Left forelimb (tissue), 1 donor: ENCODE data around the gene PTPRE.

Experiments
- DNase-seq: peaks from one replicate; pipeline ENCODE4 v3.0.0-alpha.2; 2018; ENCODE audit warnings: low spot score

PTPRE gene

DNA sequence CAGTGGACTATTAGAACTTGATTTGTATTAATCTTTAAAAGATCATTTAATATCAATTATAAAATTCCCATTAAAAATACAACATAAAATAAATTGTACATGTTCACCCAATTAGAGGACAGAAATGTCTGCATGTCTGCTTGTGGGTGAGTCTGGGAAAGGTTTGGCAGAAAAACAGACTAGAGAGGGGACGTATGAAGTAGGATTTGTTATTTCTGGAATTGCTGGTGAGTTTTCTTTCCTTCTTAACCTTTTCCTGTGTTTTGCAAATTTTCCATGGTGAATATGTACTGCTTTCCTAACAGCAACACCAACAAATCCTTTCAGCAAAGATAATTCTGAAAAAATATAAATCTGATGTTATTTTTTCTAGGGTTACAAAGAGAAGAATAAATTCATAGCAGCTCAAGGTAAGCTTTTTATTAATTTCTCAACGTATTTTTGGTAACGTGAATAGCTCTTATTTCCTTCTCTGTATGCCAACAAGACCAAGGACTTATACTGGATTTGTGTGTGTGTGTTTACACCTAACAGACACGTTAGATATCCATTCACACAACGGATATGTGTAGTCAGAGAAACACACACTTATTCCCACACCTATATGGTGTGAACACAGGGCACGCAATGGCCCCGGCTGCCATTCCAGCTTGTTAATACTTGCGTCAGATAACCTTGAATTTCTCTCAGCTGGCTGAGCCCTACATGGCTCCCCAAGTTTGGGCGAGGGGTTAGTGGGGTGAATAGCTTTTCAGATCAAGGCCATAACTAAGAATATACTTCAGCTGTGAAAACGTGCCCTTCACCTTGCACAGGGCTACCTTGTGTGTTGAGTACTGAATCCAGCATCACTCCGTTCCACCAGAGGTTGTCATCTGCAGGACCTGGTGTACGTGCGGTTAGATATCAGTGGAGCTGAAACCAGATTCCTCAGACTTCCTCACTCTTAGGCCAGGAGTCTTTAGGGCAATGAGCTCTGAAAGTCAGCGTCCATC lies 154.7 kb downstream of the PTPRE start:
- DNase-seq, result peak; percentile 60

DNA sequence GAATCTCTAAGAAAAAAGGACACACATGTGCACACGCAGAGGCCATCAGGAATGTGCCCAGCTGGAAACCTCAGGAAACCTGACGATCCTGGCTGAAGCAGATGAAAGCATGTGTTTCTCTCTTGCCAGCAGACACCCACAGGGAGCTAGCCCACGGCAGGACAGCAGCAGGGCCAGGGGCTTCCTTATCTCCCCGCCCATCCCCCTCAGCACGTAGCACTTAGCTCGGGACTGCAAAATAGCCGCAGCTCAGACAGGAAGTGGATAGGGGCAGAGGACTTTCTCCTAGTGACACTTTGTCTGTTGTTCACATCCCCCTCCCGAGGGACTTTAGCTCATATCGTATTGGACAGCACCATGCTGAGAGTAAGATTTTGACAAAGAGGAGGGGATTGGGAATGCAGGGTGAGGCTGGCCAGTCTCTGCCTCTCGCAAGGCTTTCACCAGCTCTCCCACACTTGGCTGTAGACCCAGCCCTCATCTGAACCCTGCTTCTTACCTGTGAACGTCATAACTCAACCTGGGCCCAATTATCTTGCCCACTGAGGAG lies 155.5 kb downstream of the PTPRE start:
- peak; percentile 54 for DNase-seq

DNA sequence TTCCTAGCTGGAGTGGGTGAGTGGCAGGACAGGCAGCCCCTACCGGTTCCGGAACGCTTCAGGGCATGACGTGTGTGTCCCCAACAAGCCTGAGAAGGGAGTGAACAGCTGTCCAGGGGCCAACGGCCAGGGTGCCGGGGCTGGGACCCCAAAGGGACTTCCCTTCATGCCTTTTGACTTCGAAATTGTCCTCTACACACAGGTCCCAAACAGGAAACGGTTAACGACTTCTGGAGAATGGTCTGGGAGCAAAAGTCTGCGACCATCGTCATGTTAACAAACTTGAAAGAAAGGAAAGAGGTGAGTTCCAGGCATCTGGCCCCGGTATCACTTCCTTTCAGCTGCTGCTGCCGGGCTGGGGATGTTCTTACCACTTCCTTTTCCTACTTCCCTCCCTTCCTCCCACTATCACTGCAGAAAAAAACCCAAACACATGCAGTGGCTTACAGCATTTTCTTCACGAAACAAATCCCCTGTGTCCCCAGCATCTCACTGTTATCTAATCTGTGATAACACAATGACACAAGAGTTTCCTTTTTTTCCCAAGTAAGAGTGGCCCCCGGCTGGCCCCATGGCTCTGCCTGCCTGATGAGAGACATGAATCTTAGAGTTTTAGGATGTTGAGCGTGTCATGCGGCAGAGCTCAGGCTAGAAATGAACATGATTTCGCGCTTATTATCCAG lies 156.1 kb downstream of the PTPRE start:
- peak; percentile 63 for DNase-seq

DNA sequence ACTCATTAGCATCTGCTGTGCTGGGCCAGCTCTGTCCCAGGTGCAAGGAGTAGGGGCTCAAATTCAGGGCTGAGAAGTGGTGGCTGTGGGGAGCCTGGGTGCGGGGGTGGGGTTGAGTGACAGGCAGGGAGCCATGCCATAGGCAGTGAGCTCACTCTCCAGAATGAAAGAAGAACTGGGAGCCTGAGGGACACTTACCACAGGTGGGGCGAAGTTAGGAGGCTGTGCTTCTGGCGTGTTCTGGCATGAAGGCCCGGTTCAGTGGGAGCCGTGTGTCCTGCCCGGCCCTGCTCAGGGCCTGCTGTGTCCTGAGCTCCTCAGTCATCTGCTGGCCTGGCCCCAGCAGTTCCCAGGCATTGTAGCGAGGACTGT lies 156.8 kb downstream of the PTPRE start:
- no peak for DNase-seq

DNA sequence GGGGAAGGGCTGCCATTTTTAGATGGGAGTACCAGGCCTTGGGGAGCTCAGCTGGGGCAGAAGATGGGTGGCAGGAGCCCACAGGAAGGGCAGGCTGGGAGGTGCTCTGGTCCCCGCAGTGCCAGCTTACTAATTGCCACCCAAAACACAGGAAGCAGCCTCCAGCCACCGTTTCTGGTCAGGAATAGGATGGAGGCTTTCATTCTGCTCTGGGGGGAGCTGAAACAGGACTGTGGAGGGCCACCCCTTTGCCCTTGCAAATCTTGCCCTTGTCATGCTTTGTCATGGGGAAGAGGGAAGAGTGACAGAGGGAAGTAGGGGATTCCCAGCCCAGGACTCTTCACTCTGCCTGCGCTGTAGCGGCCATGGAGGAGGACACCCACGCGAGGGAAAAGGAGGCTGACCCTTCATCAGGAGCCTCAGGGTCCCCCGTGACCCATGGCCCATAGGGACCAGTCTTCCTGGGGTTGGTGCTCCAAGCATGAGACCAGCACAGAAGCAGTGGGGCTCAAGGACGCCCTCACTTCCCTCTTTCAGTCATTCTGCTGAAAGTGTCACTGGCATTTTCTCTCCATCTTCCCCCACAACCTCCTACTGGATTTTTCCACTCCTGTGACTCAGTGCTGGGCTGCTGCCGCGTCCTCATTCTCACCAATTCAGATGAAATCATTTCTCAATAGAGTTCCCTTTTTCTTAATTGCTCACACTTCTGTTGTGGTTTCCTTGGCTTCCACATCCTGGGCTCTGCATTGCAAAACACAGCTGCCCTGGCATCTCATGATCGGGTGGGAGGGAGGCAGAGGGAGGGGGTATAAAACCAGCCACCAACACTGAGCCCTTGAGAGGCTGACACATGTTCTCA lies 157.4 kb downstream of the PTPRE start:
- peak; percentile 63 for DNase-seq

DNA sequence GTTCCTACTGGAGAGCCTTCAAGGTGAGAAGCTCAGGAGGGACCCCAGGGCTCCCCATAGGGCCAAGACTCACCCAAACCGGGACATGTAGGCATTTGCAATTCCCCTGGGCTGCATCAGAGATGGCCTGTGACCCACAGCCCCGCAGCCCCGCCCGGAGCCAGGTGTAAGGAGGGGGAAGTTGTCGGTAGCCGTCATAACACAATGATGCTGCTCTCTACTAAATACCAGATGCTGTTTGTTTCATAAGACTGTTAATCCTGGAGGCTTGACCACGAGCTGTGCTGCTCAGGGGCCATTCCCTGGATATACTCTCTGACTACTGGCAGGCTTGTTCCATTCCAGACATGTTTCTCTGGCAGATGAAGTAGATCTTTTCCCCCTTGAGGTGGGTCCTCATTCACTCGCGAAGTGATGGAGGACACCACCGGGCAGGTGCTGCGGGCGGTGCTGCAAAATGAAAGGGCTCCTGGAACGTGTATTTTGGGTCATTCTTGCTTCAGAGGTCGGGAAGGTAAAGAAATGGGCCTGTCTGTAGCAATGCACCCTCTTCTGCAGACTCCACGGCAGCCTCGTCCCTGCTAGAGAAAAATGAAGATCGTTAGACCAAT lies 158.2 kb downstream of the PTPRE start:
- peak; percentile 42 for DNase-seq

DNA sequence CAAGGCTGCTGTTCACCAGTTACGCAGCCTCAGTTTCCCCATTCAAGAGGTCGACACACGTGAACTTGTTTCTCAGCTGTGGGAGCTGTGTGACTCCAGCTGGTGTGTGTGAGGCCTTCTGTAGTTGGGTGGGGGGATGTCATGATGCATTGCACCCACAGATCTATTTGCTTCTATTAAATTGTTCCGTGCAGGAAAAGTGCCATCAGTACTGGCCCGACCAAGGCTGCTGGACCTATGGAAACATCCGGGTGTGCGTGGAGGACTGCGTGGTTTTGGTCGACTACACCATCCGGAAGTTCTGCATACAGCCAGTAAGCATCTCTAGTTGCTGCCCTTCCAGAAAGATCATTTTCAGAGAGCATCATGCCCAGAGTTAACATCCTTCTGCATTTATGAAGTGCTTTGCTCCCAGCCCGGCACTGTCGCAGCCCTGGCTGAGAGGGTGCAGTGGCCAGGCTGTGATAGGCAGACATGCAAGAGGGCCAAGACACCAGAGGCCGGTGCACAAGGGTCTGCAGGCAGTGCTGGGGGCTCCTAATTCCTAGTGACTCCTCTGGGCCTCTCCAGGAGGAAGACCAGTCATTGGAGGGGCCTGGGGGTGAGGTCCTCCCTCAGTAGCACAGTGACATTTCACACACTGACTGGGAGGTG lies 159.1 kb downstream of the PTPRE start:
- DNase-seq, result peak; percentile 45

DNA sequence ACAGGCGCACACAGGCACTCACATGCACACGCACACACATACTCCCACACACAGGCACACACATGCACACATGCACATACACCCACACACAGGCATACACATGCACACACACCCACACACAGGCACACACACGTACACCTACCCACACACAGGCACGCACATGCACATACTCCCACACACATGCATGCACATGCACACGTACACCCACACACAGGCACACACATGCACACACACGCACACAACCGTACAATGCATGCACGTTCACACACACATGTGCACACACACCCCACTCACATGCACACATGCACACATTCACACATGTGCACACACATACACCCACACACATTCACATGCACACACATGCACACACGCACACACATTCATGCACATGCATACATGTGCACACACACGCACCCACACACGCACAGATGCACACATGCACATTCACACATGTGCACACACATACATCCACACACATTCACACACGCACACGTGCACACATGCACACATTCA lies 160.0 kb downstream of the PTPRE start:
- DNase-seq, result peak; percentile 26

DNA sequence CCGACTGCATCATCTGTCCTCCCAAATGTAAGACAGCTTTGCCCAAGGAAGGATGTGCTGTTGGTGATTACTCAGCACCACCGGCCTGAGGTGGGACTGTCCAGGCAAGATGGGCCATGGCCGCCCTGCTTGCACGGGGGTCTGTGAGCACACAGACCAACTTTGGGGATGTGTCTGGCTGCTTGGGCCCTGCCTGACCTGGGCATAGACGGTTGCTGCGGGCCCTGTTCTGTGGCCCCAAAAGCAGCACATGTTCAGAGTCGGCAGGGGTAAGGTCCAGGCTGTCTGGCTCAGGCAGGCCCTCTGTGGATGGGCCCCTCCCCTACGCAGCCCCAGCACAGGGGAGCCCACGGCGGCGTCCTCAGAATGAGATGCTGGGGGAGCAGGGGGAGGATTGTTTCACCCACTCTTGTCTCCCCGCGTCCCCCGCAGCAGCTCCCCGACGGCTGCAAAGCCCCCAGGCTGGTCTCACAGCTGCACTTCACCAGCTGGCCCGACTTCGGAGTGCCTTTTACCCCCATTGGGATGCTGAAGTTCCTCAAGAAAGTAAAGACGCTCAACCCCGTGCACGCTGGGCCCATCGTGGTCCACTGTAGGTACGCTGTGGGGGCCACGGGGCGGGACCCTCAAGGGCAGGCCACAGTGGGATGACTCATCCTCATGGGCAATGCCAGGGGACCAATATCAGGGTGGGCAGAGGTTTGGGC lies 160.9 kb downstream of the PTPRE start:
- peak; percentile 57 for DNase-seq

DNA sequence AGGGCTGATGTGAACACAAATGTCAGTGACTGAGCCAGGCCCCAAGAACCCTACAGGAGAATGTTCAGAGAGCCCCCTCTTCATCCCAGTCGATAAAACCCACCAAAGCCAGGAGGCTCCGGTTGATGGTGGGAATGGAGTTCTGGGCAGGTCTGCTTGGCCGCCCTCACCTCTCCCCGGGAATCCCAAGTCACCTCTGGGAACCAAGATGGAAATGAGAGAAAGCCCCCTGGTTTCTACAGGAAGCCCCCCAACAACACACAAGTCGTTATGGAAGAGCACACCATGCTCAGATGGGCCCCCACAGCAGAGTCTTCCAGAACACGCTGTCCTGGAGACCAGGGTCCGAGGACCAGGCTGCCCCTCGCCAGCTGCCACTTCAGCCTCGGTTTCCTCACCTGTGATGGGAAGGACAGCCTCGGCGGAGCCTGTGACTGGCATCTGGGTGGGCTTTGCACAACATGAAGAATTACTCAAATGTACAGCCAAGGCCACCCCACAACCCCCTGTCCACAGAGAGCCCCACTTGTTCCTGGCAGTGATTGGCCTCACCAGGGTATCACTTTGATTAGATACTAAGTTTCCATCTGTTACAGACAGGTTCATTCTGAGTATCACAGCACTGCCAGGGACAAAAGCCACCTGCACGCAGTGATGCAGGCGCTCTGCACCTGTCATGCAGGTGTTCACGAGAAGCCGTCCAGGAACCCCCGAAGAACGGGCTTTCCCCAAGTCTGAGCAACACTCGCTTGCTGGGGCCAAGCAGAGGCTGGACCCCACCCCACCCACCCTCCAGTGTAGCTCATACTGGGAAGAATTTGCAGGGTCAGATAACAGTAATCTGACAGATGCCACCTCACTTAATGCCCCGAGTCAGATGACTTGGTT lies 161.7 kb downstream of the PTPRE start:
- DNase-seq, result peak; percentile 18

DNA sequence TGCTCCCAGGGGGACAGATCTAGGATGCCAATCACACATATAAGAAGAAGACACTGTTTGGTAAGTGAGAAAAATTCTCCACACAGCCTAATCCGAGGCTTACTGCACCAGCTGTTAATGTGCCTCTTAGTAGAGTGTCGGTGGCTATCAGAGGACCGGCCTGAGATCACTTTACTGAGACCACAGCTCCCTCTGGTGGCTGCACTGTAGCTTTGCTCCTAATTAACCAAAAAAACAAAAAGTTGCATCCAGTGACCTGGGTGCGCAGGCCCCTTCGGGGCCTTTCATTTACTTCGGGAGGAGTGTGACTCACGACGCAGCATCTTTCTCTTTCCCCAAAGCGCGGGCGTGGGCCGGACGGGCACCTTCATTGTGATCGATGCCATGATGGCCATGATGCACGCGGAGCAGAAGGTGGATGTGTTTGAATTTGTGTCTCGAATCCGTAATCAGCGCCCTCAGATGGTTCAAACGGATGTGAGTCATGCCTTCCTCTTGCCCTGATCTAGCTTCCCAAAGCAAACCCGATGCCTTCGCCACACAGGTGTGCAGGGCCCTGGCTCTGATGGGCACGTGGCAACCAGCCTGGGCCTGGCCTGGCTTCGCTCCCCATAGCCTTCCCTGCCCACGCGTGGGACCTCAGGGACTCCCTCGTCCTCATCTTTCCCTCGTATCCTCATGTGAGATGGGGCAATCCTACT lies 162.6 kb downstream of the PTPRE start:
- peak; percentile 82 for DNase-seq

DNA sequence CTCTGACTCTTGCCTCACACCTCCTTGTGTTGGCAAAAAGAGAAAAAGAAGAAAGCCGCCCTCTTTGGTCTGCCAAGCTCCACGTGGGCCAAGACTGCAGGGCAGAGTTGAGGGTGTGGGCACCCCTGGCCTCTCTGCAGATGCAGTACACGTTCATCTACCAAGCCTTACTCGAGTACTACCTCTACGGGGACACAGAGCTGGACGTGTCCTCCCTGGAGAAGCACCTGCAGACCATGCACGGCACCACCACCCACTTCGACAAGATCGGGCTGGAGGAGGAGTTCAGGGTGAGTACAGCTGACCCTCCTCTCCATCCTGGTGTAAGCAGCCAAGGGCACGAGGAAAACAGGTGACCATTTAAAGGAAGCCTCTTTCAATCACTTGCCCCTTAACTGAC lies 163.3 kb downstream of the PTPRE start:
- peak; percentile 25 for DNase-seq

DNA sequence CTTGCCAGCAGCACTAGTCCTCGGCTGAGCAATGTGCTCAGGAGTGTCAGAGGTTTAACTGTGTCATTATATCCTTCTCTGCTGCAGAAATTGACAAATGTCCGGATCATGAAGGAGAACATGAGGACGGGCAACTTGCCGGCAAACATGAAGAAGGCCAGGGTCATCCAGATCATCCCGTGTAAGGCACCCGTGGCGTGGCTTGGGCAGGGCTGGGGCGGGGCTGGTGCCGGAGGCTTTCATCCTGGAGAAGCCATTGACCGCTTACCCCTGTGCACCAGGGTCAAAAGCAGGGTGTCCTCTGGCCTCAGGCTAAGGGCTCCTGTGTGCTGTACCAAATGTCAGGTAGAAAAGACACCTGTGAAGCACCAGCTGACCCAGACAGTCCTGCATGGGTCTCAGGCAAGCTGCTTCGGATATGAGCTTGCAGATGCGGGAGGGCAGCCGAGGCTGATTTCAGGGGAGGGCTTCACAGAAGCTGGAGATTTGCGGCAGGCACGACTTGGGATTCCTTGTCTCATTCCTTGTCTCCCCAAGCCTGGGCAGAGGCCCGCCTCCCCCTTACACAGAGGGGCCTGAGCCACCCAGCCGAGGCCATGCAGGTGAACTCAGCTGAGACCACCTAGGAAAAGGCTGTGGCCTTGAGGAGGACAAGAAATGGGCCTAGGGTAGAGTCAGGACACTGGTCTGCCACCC lies 164.0 kb downstream of the PTPRE start:
- DNase-seq, result peak; percentile 46

DNA sequence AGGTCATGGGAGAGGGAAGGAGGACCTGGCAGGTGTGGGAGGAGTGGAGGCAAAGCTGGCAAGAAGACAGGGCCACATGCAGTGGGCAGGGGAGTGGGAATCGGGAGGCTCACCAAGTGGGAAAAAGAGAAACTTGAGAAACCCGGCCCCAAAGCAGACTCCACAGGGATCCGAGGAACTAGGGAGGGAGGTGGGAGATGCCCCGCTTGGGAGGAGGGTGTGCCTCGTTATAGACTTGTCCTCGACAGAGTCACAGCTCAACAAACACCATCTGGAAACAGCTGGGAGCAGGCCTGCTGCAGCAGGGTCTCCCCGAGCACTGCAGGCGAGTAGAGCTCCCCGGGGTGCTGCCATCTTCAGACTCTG lies 164.5 kb downstream of the PTPRE start:
- peak; percentile 37 for DNase-seq

DNA sequence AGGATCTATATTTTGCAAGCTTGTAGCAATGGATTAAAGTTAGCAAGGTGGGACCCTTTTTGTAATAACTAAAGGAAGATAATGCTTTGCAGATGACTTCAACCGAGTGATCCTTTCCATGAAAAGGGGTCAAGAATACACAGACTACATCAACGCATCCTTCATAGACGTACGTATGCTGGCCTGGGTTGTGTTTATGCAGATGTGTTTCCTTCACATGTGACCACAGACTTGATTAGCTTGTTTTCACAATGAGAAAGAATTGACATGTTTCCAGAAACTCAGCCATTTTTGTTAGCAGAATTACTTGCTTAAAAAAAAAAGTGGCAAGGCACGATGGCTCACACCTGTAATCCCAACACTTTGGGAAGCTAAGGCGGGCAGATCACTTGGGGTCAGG lies 165.1 kb downstream of the PTPRE start:
- no peak for DNase-seq

DNA sequence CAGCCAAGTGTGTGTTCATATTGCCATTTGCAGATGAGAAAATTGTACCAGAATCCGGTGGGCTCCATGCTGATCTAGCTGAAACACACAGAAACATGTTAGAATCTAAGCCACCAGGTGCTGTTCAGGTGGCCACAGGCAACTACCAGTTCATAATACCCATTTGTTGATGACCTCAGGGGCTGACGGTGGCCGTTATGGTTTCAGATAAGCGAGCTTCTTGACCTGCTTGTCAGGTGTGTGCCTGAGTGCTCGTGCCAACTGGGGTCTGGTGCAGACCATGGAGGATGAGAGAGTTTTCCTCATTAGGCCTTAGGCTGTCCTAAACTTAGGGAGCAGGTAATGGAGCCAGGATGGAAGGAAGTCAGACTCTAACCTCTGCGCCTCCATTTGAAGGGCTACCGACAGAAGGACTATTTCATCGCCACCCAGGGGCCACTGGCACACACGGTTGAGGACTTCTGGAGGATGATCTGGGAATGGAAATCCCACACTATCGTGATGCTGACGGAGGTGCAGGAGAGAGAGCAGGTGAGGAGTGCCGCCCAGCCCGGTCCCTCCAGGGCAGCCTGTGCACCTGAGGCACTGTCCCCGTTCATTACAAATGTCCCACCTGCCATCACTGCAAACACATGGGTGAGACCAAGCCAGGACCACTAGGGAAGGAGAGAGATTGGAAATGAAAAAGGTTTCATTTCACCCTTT lies 166.2 kb downstream of the PTPRE start:
- DNase-seq, result peak; percentile 57

DNA sequence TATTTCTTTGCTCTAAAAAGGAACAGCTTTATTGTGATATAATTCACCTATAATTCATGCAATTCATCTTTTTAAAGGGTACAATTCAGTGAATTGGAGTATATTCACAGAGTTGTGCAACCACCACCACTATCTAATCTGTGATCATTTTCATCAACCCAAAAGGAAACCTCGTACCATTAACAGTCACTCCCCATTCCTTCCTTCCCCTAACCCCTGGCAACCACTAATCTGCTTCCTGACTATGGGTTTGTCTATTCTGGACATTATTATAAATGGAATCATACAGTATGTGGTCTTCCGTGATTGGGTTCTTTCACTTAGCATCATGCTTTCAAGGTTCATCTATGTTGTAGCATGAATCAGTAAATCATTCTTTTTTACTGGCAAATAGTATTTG lies 167.0 kb downstream of the PTPRE start:
- no peak for DNase-seq
